Measurements from ENCODE around the gene LENG8.
A peak's percentile ranks its signal among the peaks of the same experiment; 100 is the strongest.

LENG8 gene

DNA sequence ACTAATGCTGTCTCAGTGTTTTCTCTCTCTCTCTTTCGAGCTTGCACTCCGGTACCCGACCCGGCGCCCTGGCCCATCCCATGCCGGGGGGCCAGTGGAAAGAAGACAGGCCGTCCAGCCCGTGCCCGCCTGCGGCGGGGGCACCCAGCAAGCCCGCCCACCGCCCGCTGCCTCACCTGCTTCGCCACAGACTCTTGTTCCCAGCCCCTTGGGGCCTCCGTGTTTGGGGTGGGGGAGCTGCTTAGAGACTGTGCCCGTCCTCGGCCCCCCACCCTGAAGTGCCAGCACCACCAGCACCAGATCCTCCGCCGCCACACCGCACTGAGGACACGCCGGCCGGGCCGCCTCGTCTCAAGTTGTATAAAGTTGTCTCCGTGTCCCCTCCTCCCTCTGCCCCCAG lies 12.2 kb downstream of the LENG8 start:
- no peak for TF ChIP-seq CTCF (conservative IDR thresholded peaks at IDR 0.05; ENCODE audit: control insufficient read depth, insufficient read depth, low read depth, low read length)
- DNase-seq (ENCODE audit: low read depth) = no peak
- H3K4me3 ChIP-seq (ENCODE audit: control insufficient read depth, low read depth, low read length) = no peak overlapping the region

DNA sequence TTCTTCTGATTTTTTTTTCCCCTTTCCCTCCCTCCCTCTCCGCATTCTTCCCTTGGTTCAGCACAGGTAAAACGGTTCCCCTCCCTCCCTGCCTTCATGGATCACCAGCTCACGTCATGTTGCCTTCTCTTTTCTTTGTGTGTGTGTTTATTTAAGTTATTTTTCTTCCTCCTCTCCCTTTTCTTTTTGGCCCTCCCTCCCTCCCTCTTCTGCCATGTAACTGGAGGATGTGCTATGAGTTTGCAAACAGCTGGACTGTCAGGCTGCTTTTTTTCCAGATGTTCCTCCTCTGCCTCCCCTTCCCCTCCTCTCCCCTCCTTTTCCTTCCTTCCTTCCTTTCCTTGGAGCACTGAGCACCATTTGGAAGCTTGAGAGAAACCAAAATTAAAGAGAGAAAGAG lies 12.6 kb downstream of the LENG8 start:
- TF ChIP-seq CTCF (conservative IDR thresholded peaks at IDR 0.05; ENCODE audit: control insufficient read depth, insufficient read depth, low read depth, low read length) = no peak
- H3K4me3 ChIP-seq (ENCODE audit: control insufficient read depth, low read depth, low read length) = no peak overlapping the region
- no peak for DNase-seq (ENCODE audit: low read depth)

DNA sequence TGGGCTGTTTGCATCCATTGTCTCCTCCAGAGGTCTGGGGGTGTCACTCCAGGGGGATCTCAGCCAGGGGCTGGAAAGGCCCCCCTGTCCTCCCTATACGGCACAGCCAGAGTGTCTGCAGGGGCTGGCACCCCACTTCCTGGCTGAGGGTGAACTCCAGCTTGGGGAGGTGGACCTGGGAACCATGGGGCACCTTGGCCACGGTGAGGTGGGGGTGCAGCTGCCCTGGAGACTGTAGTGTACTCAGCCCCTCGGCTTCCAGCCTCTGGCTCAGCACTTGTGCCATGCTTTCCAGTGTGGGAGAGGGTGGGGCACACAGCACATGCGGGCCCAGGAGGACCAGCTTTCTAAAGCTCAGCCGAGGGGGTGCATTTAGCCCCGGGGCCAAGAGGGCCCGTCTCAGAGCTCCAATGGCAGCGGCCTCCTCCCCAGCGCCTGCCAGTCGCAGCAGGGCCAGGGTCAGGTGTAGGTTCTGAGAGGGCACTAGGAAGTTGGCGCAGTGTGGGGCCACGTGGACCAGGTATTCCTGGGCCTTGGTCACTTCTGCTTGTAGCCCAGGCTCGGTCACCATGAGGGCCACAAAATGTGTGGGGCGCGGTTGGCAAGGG lies 13.2 kb downstream of the LENG8 start:
- TF ChIP-seq CTCF (conservative IDR thresholded peaks at IDR 0.05; ENCODE audit: control insufficient read depth, insufficient read depth, low read depth, low read length) = no peak
- no peak for DNase-seq (ENCODE audit: low read depth)
- peak overlapping the region; percentile 37 for H3K4me3 ChIP-seq (ENCODE audit: control insufficient read depth, low read depth, low read length)

DNA sequence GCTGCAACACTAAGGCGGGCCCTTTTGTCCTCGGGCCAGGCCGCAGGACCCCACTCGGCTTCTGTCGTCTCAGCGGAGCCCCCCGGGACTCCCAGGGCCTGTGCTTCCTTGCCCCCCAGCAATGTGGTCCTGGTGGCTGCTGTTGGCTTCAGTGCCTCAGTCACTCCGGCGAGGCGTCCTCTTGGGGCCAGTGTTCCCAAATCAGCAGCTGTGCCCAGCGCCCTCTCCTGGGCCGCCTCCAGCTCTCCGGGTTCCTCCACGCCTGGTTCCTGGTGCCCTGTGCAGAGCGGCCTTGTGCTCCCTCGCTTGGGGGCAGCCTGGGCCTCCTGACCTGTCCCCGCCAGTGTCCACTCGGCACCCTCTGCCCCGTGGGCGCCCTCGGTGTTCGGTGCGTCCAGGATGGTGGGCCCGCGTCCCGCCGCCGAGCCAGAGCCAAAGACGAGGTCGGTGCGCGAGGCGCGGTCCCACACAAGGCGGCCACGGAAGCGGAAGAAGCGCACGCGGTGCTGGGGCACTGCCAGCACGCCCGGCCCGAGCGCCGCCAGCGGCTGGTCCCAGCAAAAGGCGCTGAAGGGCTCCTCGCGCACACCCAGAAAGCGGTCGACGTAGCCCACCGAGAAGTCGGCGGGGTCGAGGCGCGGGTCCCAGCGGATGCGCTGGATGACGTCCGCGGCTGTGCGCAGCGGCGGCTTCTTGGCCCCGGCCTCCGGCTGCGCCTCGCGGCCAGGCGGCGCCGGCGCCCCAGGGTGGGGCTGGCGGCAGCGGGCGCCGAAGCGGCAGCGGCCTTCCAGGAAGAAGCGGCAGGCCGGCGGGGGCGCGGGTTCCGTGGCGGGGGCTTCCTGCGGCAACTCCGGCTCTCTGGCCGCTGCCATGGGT lies 13.9 kb downstream of the LENG8 start:
- DNase-seq (ENCODE audit: low read depth) = peak; percentile 60
- TF ChIP-seq CTCF (conservative IDR thresholded peaks at IDR 0.05; ENCODE audit: control insufficient read depth, insufficient read depth, low read depth, low read length) = no peak
- peak overlapping the region; percentile 43 for H3K4me3 ChIP-seq (ENCODE audit: control insufficient read depth, low read depth, low read length)

DNA sequence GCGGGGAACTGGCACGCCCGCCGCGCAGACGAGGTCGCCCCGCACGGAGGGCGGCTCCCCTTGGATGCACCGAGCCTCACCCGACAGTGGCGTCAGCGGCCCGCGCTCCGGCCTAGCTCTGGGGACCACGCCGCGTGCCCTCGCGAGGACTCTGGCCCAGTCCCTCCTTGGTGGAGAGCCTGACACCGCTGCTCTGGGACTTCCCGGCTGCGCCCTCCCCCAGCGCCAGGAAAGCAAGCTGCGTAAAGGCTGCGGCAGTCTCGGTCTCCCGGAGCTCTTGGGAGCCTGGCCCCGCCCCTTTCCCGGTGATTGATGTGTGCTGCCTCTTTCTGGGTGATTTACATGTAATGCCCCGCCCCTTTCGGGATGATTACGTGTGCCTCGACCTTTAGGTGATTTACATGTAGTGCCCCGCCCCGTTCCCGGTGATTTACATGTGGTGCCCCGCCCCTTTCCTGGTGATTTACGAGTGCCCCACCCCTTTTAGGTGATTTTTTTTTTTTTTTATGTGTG lies 14.6 kb downstream of the LENG8 start, which contains the start of gene LENG9:
Gene LENG9 (minus strand): TSS at position 248 of the 513 bp plus-strand sequence. CDS start 252 bp downstream, outside the sequence.
- peak within 1 kb of the TSS; percentile 51 for H3K4me3 ChIP-seq (ENCODE audit: control insufficient read depth, low read depth, low read length)
- TF ChIP-seq CTCF (conservative IDR thresholded peaks at IDR 0.05; ENCODE audit: control insufficient read depth, insufficient read depth, low read depth, low read length) = no peak
- peak; percentile 98 for DNase-seq (ENCODE audit: low read depth)

- H3K4me3 ChIP-seq (ENCODE audit: control insufficient read depth, low read depth, low read length) = peak overlapping the region; percentile 51
- DNase-seq (ENCODE audit: low read depth) = peak; percentile 40
- no peak for TF ChIP-seq CTCF (conservative IDR thresholded peaks at IDR 0.05; ENCODE audit: control insufficient read depth, insufficient read depth, low read depth, low read length)
Measured at GRCh38 chr19:54464044-54464629, 15.1 kb downstream of the LENG8 start.
